Measurements from ENCODE around the gene RBM34.

- TF ChIP-seq, protein P1, sequence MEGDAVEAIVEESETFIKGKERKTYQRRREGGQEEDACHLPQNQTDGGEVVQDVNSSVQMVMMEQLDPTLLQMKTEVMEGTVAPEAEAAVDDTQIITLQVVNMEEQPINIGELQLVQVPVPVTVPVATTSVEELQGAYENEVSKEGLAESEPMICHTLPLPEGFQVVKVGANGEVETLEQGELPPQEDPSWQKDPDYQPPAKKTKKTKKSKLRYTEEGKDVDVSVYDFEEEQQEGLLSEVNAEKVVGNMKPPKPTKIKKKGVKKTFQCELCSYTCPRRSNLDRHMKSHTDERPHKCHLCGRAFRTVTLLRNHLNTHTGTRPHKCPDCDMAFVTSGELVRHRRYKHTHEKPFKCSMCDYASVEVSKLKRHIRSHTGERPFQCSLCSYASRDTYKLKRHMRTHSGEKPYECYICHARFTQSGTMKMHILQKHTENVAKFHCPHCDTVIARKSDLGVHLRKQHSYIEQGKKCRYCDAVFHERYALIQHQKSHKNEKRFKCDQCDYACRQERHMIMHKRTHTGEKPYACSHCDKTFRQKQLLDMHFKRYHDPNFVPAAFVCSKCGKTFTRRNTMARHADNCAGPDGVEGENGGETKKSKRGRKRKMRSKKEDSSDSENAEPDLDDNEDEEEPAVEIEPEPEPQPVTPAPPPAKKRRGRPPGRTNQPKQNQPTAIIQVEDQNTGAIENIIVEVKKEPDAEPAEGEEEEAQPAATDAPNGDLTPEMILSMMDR (IDR thresholded peaks at IDR 0.05): no peak
- TF ChIP-seq POLR2A (IDR thresholded peaks at IDR 0.05): no peak
Observed at GRCh38 chr1:235128456-235129328, 32.4 kb downstream of the RBM34 start, which contains the start of gene TOMM20.

All from testis (tissue), 2 donors.